A673 (cell line): ENCODE data around the gene NEK6. TPM values are rescaled to one million over a fixed set of nuclear protein-coding genes. Genes with fewer than 3 reads are reported as not detected.
A peak's percentile ranks its signal among the peaks of the same experiment; 100 is the strongest.

Experiments used
- BruUV-seq: library from RNA; stranded (reverse); fragments of 400-500 nt; replicated peaks from 2 replicates; lab custom pipeline; 2021; lab: Mats Ljungman, UMichigan
- CTCF ChIA-PET: fragments of 300-600 bp; sonication (Branson Sonifier 250); formaldehyde crosslinking; loops from one replicate; lab custom pipeline; 2022; ENCODE audit warnings: antibody characterized with exemption; lab: Charles Lee
- POLR2A ChIA-PET: fragments of 300-600 bp; sonication (Branson Sonifier 250); formaldehyde crosslinking; loops from one replicate; lab custom pipeline; 2022; ENCODE audit warnings: antibody characterized with exemption; ENCODE audit not compliant: low non-redundant PET; lab: Charles Lee
- DNase-seq: peaks from one replicate; pipeline ENCODE4 v3.0.0-alpha.2; 2015; ENCODE audit warnings: low spot score
- H3K27ac ChIP-seq: fragments of 200-600 bp; sonication (generic); 2 replicates; pipeline ENCODE4 v1.5.1; 2016; ENCODE audit warnings: mixed run types, low read depth, mild to moderate bottlenecking, mixed read lengths, antibody characterized with exemption, low read length; ENCODE audit not compliant: poor library complexity, severe bottlenecking
- H3K27me3 ChIP-seq: fragments of 200-600 bp; sonication (generic); replicated peaks from 2 replicates; pipeline ENCODE4 v1.6.1; 2017; ENCODE audit warnings: mixed run types, low read depth, mild to moderate bottlenecking, mixed read lengths, antibody characterized with exemption, low read length; ENCODE audit not compliant: insufficient read depth, poor library complexity
- H3K36me3 ChIP-seq: fragments of 200-600 bp; sonication (generic); 2 replicates; pipeline ENCODE4 v1.6.1; 2016; ENCODE audit warnings: mixed run types, mild to moderate bottlenecking, mixed read lengths, antibody characterized with exemption, low read length; ENCODE audit not compliant: insufficient read depth, poor library complexity, severe bottlenecking
- H3K4me1 ChIP-seq: fragments of 200-600 bp; sonication (generic); 2 replicates; pipeline ENCODE4 v1.6.1; 2017; ENCODE audit warnings: mixed run types, mild to moderate bottlenecking, mixed read lengths, antibody characterized with exemption, low read length; ENCODE audit not compliant: insufficient read depth, poor library complexity, severe bottlenecking
- H3K4me3 ChIP-seq: fragments of 200-600 bp; sonication (generic); 2 replicates; pipeline ENCODE4 v1.5.1; 2016; ENCODE audit warnings: low read depth, mixed run types, mild to moderate bottlenecking, mixed read lengths, low read length; ENCODE audit not compliant: poor library complexity, severe bottlenecking
- H3K9me3 ChIP-seq: fragments of 200-600 bp; sonication (generic); 2 replicates; pipeline ENCODE4 v1.6.1; 2016; ENCODE audit warnings: mixed run types, low read depth, mild to moderate bottlenecking, mixed read lengths, antibody characterized with exemption, low read length; ENCODE audit not compliant: poor library complexity, severe bottlenecking
- CTCF ChIP-seq: fragments of 300-800, 200-600 bp; sonication (generic); conservative IDR thresholded peaks from 2 replicates; pipeline ENCODE4 v1.5.1; 2017; ENCODE audit warnings: low read depth, mild to moderate bottlenecking, antibody characterized with exemption, low read length, moderate library complexity, mixed read lengths
- EZH2 ChIP-seq: fragments of 200-600 bp; sonication (generic); IDR thresholded peaks from 2 replicates; pipeline ENCODE4 v1.6.1; 2017; ENCODE audit warnings: borderline replicate concordance, low read depth, mild to moderate bottlenecking, mixed read lengths, antibody characterized with exemption, low read length; ENCODE audit not compliant: poor library complexity, severe bottlenecking
- intact Hi-C: fragments of 100-400 bp; cut with micrococcal nuclease; formaldehyde crosslinking; loops from one replicate; pipeline ENCODE4 v1.10.0; 2022; ENCODE audit not compliant: unreplicated experiment
- total RNA-seq: library from RNA; stranded (reverse); gene quantifications from 2 replicates; pipeline ENCODE4 v1.2.3, GENCODE V29; 2021

NEK6 gene
- total RNA-seq, 1 experiment from 2014 or later, result 23.3 TPM

GRCh38 chr9:124290053-124290591, 32.4 kb downstream of the NEK6 start:
- H3K4me1 ChIP-seq, result peaks cover 30% of the 10 kb centered on the region
- H3K4me3 ChIP-seq, result no peak overlapping the region
- no peaks in the 10 kb centered on the region for H3K9me3 ChIP-seq
- intact Hi-C loops, result loop anchor here (10.0 kb wide), 1 partner anchor 165 kb away; no protein-coding TSS in a partner anchor
- BruUV-seq, result no TSS peak
- DNase-seq, result no peak
- peak overlapping the region; percentile 64 for H3K27ac ChIP-seq
- ChIA-PET POLR2A (no interaction called here), CTCF (no interaction called here)
- H3K27me3 ChIP-seq, result no peaks in the 10 kb centered on the region
- TF ChIP-seq CTCF (no peak), EZH2 (no peak)
- peaks cover 3% of the 10 kb centered on the region for H3K36me3 ChIP-seq

DNA sequence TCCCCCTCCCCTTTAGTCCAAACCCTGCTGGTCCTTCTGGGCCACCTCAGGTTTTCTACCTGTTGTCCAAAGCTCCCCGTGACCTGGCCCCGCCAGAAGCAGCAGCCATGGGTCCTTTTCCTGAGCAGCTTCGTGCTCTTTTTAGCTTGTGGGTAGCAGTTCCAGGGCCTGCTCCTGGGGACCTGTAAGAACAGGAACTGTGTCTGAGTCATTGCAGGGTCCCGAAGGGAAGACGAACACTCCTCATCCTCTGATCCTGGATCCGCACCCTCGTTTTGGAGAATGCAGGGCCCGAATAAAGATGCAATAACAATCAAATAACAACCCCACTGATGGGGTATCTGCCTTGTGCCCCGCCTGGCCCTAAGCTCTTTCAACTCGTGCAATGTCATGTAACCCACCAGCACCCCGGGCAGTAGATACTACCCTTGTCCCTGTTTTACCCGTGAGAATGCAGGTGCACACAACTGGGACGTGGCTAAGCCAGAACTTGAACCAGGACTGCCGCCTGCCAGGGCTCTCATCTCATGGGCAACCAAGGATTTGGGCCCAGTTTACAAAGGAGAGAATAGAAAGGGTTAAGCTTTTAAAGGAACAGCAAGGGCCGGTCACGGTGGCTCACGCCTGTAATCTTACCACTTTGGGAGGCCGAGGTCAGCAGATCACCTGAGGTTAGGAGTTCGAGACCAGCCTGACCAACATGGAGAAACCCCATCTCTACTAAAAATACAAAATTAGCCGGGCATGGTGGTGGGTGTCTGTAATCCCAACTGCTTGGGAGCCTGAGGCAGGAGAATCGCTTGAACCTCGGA, 33.2 kb downstream of the NEK6 start:
- no TSS peak for BruUV-seq
- peak; percentile 39 for DNase-seq
- ChIA-PET CTCF (no interaction called here), POLR2A (no interaction called here)
- Histone ChIP-seq H3K9me3 (no peaks in the 10 kb centered on the region), H3K4me3 (no peak overlapping the region), H3K4me1 (peaks cover 30% of the 10 kb centered on the region), H3K36me3 (peaks cover 3% of the 10 kb centered on the region), H3K27ac (peak overlapping the region; percentile 64), H3K27me3 (no peaks in the 10 kb centered on the region)
- TF ChIP-seq CTCF, result no peak
- intact Hi-C loops, result loop anchor here (10.0 kb wide), 1 partner anchor 166 kb away; no protein-coding TSS in a partner anchor

DNA sequence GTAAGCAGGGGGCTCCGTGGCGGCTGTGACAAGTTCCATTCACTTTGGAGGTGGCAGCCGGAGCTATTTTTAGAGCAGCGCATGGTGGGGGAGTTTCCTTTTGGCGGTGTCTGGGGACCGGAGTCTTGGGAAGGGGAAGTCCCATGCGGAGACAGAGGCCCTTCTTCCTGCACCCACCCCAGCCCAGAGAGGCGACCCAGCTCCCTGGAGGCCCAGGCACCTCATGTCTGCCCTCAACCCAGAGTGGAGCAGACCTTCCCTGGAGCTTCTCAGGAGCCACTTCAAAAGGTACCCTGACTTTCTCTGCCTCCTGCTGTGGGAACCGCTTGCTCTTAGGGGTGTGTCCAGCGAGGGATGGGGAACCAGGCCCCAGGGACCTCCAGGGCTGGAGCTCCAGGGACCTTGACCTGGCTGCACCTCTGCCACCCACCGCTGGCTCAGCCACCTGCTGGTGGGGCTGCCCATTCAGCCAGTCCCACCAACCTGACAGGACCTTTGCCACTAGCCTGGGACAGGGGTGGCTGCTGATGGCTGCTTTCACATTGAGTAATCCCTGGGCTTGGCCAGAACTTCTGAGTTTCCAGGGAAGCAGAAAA, 34.1 kb downstream of the NEK6 start:
- H3K9me3 ChIP-seq, result no peaks in the 10 kb centered on the region
- peaks cover under 1% of the 10 kb centered on the region for H3K36me3 ChIP-seq
- TF ChIP-seq EZH2 (no peak), CTCF (no peak)
- CTCF ChIA-PET, result interaction anchor here (0.8 kb wide), 1 partner anchor 127 kb away, joined by 3 read pairs; no protein-coding TSS in a partner anchor
- peak overlapping the region; percentile 64 for H3K27ac ChIP-seq
- peak overlapping the region; percentile 15 for H3K4me3 ChIP-seq
- POLR2A ChIA-PET, result interaction anchor here (0.6 kb wide), 1 partner anchor 101 kb away, joined by 9 read pairs; no protein-coding TSS in a partner anchor
- no TSS peak for BruUV-seq
- intact Hi-C loops, result loop anchor here (10.0 kb wide), 1 partner anchor 167 kb away; no protein-coding TSS in a partner anchor
- DNase-seq, result peak; percentile 83
- H3K27me3 ChIP-seq, result no peaks in the 10 kb centered on the region
- H3K4me1 ChIP-seq, result peaks cover 30% of the 10 kb centered on the region
